C4-2B (cell line): ENCODE results near the gene KIR3DL1.
"Not testable (repeated sequence)": the region's sequence is repeated elsewhere in the genome, so short reads cannot be mapped to it uniquely, and the experiment has no call there.

Experiments
- H3K27ac ChIP-seq: fragments of 450-650 bp; 2 replicates; pipeline ENCODE4 v1.5.1; 2017
- ZFX ChIP-seq: fragments of 450-650 bp; IDR thresholded peaks from 2 replicates; pipeline ENCODE4 v1.6.1; 2017
- TF ChIP-seq, protein P1 (sequence below): fragments of 450-650 bp; conservative IDR thresholded peaks from 2 replicates; pipeline ENCODE4 v1.5.1; 2017; ENCODE audit warnings: mild to moderate bottlenecking

Gene KIR3DL1

GRCh38 chr19:54792814-54793213, 23.5 kb upstream of the KIR3DL1 start:
- no peak overlapping the region for H3K27ac ChIP-seq
- no peak for TF ChIP-seq ZFX

GRCh38 chr19:54795758-54796157, 20.5 kb upstream of the KIR3DL1 start:
- no peak overlapping the region for H3K27ac ChIP-seq
- TF ChIP-seq, protein P1, sequence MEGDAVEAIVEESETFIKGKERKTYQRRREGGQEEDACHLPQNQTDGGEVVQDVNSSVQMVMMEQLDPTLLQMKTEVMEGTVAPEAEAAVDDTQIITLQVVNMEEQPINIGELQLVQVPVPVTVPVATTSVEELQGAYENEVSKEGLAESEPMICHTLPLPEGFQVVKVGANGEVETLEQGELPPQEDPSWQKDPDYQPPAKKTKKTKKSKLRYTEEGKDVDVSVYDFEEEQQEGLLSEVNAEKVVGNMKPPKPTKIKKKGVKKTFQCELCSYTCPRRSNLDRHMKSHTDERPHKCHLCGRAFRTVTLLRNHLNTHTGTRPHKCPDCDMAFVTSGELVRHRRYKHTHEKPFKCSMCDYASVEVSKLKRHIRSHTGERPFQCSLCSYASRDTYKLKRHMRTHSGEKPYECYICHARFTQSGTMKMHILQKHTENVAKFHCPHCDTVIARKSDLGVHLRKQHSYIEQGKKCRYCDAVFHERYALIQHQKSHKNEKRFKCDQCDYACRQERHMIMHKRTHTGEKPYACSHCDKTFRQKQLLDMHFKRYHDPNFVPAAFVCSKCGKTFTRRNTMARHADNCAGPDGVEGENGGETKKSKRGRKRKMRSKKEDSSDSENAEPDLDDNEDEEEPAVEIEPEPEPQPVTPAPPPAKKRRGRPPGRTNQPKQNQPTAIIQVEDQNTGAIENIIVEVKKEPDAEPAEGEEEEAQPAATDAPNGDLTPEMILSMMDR: no peak

GRCh38 chr19:54803410-54803809, 12.9 kb upstream of the KIR3DL1 start, which contains the start of gene KIR2DL4:
Gene KIR2DL4, plus strand, starts transcription at chr19:54803610. Its CDS starts 42 bp downstream, at chr19:54803652.
- H3K27ac ChIP-seq: no peak within 1 kb of the TSS
- no peak for TF ChIP-seq ZFX
- TF ChIP-seq, protein P1: no peak

DNA sequence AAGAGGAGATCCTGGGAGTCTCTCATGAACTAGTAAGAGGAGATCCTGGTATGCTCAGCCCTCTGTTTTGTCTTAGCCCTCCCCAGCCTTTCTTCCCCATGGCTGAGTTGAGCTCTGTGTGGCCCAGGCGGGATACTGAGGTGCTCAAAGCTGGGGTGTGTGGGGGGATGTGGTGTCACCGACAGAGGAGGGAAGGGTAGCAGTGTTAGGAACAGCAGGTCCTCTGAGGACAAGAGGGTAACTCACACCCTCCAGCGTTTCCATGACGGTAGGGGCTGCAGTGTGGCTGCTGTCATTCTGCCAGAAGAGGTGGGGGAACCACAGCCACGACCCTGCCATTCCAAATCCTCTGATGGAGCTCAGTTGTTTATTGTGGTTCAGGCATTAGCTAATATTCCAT, 12.2 kb upstream of the KIR3DL1 start:
- TF ChIP-seq, protein P1: no peak
- TF ChIP-seq ZFX: no peak

DNA sequence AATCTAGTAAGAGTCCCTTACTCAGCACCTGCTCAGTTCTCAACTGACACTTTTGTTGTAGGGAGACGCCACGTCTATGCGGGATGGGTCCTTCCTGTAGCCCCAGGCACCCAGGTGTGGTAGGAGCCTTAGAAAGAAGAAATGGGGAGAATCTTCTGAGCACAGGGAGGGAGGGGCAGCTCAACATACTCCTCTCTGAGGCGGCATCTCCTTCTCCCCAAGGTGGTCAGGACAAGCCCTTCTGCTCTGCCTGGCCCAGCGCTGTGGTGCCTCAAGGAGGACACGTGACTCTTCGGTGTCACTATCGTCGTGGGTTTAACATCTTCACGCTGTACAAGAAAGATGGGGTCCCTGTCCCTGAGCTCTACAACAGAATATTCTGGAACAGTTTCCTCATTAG, 11.7 kb upstream of the KIR3DL1 start:
- TF ChIP-seq, protein P1: no peak
- no peak for TF ChIP-seq ZFX
- H3K27ac ChIP-seq: no peak overlapping the region

More for the DNA sequence above, 12.2 kb upstream of the KIR3DL1 start:
- H3K27ac ChIP-seq: no peak overlapping the region

- no peak for TF ChIP-seq ZFX
- TF ChIP-seq, protein P1: no peak
These were observed 10.4 kb upstream of the KIR3DL1 start for GRCh38 chr19:54805665-54806515.

DNA sequence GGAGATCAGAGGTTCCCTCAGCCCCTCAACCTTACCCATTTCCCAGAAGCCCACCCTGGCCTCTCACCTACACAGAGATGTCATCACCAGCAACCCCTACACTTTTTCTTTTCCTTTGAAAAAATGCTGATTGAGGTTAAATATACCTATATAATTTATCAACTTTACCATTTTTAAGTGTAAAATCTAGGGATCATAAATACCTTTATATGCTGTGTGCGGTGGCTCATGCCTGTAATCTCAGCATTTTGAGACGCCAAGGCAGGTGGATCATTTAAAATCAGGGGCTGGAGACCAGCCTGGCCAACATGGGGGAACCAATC, 9.8 kb upstream of the KIR3DL1 start:
- no peak overlapping the region for H3K27ac ChIP-seq
- TF ChIP-seq ZFX: no peak
- TF ChIP-seq, protein P1: no peak

More at GRCh38 chr19:54805665-54806515, 10.4 kb upstream of the KIR3DL1 start:
- H3K27ac ChIP-seq: no peak overlapping the region

- H3K27ac ChIP-seq: not testable (repeated sequence)
These were observed 1.7 kb upstream of the KIR3DL1 start for GRCh38 chr19:54814571-54814970.
